ENCODE results near the gene ITGA2B.

Gene ITGA2B

DNA sequence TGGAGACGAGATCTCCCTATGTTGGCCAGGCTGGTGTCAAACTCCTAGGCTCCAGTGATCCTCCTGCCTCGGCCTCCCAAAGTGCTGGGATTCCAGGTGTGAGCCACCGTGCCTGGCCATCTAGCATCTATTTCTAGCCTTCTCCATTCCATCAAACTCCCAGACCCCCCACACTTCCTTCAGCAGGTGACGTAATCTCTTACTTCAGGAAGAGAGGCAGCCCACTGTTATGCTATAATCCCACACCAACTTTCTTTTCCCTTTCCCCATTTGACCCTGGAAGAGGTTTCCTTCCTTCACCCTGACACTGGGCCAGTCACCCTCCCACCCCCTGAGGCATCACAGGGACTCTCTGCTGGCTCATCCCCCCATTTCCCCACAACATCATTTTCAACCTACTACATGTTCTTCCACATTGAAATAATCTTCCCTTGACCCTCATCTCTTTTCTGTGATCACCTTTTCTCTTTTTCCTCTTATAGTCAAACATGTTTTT is 7.6 kb downstream of the ITGA2B start:
- Histone ChIP-seq H3K4me1 (ENCODE audit: control insufficient read depth in 2 of 2, insufficient read depth in 2 of 2, low read length in 2 of 2) (peaks cover 7 to 10% of the 10 kb centered on the region in 2 donors), H3K4me3 (ENCODE audit: low read length in 2 of 2) (no peak overlapping the region), H3K27me3 (ENCODE audit: control insufficient read depth in 2 of 2, insufficient read depth in 2 of 2, low read length in 2 of 2) (peaks cover 4 to 16% of the 10 kb centered on the region in 2 donors), H3K27ac (ENCODE audit: low read depth in 2 of 2, low read length in 2 of 2) (no peak overlapping the region), H3K9me3 (ENCODE audit: control insufficient read depth in 2 of 2, low read length in 2 of 2) (no peaks in the 10 kb centered on the region), H3K36me3 (ENCODE audit: control insufficient read depth in 2 of 2, insufficient read depth in 2 of 2, low read length in 2 of 2) (no peaks in the 10 kb centered on the region), H3K9ac (ENCODE audit: low read depth in 1 of 2, low read length in 2 of 2) (no peak overlapping the region)

DNA sequence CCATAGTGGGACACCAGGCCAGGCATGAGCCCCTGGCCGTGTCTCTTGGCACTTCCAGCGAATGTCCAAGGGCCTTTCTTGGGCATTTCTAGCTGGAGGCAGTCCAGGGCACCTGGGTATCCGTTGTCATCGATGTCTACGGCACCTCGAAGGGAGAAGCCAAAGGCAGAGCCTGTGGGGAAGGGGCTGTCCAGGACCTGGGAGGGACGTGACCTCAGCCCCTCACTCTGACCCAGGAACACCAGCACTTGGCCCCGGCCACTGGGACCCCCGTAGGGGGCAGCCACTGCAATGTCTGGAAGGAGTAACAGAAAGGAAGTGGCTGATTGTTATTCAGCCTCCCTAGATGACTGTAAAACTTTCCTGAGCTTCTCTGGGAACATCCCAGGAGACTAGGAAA is 8.7 kb downstream of the ITGA2B start:
- H3K4me3 ChIP-seq (ENCODE audit: low read length in 2 of 2), result no peak overlapping the region

DNA sequence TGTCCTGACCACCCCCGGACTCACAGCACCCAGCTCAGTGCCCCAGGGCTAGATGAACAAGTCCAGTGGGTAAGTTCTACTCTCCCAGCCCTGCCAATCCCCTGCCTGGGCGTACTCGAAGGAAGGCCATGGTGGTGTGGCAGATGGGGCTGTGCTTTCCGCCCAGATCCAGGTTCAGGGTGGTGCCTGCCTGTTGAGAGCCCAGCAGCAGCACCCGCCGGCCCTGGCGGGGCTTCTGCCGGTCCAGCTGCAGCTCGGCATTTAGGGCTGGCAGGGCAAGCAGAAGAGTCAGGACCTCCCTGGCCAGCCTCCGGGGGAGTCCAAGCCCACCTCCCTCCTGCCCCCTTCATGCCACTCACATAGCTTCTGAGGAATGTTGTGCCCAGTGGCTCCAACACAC is 9.6 kb downstream of the ITGA2B start:
- Histone ChIP-seq H3K27me3 (ENCODE audit: control insufficient read depth in 2 of 2, insufficient read depth in 2 of 2, low read length in 2 of 2) (peaks cover 5 to 8% of the 10 kb centered on the region in 2 donors), H3K4me1 (ENCODE audit: control insufficient read depth in 2 of 2, insufficient read depth in 2 of 2, low read length in 2 of 2) (peaks cover 0 to 2% of the 10 kb centered on the region in 2 donors), H3K36me3 (ENCODE audit: control insufficient read depth in 2 of 2, insufficient read depth in 2 of 2, low read length in 2 of 2) (no peaks in the 10 kb centered on the region), H3K4me3 (ENCODE audit: low read length in 2 of 2) (no peak overlapping the region), H3K9ac (ENCODE audit: low read depth in 1 of 2, low read length in 2 of 2) (no peak overlapping the region), H3K9me3 (ENCODE audit: control insufficient read depth in 2 of 2, low read length in 2 of 2) (no peaks in the 10 kb centered on the region), H3K27ac (ENCODE audit: low read depth in 2 of 2, low read length in 2 of 2) (no peak overlapping the region)

More for the DNA sequence above, 8.7 kb downstream of the ITGA2B start:
- no peak overlapping the region for H3K9ac ChIP-seq (ENCODE audit: low read depth in 1 of 2, low read length in 2 of 2)
- H3K4me1 ChIP-seq (ENCODE audit: control insufficient read depth in 2 of 2, insufficient read depth in 2 of 2, low read length in 2 of 2), result peaks cover 4 to 8% of the 10 kb centered on the region in 2 donors
- no peaks in the 10 kb centered on the region for H3K9me3 ChIP-seq (ENCODE audit: control insufficient read depth in 2 of 2, low read length in 2 of 2)
- no peak overlapping the region for H3K27ac ChIP-seq (ENCODE audit: low read depth in 2 of 2, low read length in 2 of 2)
- no peaks in the 10 kb centered on the region for H3K36me3 ChIP-seq (ENCODE audit: control insufficient read depth in 2 of 2, insufficient read depth in 2 of 2, low read length in 2 of 2)
- H3K27me3 ChIP-seq (ENCODE audit: control insufficient read depth in 2 of 2, insufficient read depth in 2 of 2, low read length in 2 of 2), result peaks cover 5 to 11% of the 10 kb centered on the region in 2 donors

DNA sequence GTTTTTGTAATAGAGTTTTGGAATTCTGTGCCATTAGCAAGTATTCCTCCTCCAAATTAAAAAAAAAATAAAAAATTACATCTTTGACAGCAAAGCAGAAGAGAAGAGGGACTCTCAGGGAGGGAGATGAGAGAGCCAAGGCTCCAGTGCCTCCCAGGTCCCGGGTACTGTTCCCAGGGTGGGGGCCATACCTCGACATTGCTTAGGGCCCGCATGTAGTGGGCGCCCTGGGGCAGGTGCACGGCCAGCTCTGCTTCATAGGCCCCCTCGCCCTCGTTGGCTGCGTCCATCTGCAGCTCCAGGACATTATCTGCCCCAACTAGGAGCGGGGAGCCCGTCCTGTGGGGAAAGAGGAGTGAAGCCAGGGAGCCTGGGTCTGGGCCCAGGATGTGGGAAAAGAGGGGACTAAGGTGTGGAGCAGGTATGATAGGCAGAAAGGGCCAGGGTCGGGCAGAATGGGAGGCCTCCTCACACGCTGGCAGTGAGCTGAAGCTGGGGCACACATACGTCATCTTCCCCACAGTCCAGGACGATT is 11.2 kb downstream of the ITGA2B start:
- no peaks in the 10 kb centered on the region for H3K9me3 ChIP-seq (ENCODE audit: control insufficient read depth in 2 of 2, low read length in 2 of 2)
- no peaks in the 10 kb centered on the region for H3K4me1 ChIP-seq (ENCODE audit: control insufficient read depth in 2 of 2, insufficient read depth in 2 of 2, low read length in 2 of 2)
- H3K27ac ChIP-seq (ENCODE audit: low read depth in 2 of 2, low read length in 2 of 2), result no peak overlapping the region
- no peak overlapping the region for H3K9ac ChIP-seq (ENCODE audit: low read depth in 1 of 2, low read length in 2 of 2)
- no peaks in the 10 kb centered on the region for H3K36me3 ChIP-seq (ENCODE audit: control insufficient read depth in 2 of 2, insufficient read depth in 2 of 2, low read length in 2 of 2)
- H3K4me3 ChIP-seq (ENCODE audit: low read length in 2 of 2), result no peak overlapping the region
- peaks cover 0 to 1% of the 10 kb centered on the region in 2 donors for H3K27me3 ChIP-seq (ENCODE audit: control insufficient read depth in 2 of 2, insufficient read depth in 2 of 2, low read length in 2 of 2)

DNA sequence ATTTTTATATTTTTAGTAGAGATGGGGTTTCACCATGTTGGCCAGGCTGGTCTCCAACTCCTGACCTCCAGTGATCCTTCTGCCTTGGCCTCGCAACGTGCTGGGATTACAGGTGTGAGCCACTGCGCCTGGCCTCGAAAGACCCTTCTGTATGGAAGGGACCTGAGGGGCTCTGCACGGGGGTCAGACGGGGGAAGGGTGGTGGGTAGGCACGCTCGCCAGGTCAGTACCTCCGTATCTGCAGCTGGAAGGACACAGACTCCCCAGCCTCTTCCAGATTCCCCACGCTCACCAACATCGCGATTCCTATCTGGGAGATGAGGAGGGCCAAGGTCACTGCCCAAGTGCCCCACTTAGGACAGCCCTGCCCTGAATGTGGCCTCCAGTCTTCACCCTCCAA is 12.7 kb downstream of the ITGA2B start:
- H3K9me3 ChIP-seq (ENCODE audit: control insufficient read depth in 2 of 2, low read length in 2 of 2), result no peaks in the 10 kb centered on the region
- H3K27me3 ChIP-seq (ENCODE audit: control insufficient read depth in 2 of 2, insufficient read depth in 2 of 2, low read length in 2 of 2), result peaks cover 0 to 1% of the 10 kb centered on the region in 2 donors
- H3K27ac ChIP-seq (ENCODE audit: low read depth in 2 of 2, low read length in 2 of 2), result no peak overlapping the region
- no peaks in the 10 kb centered on the region for H3K4me1 ChIP-seq (ENCODE audit: control insufficient read depth in 2 of 2, insufficient read depth in 2 of 2, low read length in 2 of 2)
- no peak overlapping the region for H3K4me3 ChIP-seq (ENCODE audit: low read length in 2 of 2)
- no peaks in the 10 kb centered on the region for H3K36me3 ChIP-seq (ENCODE audit: control insufficient read depth in 2 of 2, insufficient read depth in 2 of 2, low read length in 2 of 2)
- no peak overlapping the region for H3K9ac ChIP-seq (ENCODE audit: low read depth in 1 of 2, low read length in 2 of 2)

DNA sequence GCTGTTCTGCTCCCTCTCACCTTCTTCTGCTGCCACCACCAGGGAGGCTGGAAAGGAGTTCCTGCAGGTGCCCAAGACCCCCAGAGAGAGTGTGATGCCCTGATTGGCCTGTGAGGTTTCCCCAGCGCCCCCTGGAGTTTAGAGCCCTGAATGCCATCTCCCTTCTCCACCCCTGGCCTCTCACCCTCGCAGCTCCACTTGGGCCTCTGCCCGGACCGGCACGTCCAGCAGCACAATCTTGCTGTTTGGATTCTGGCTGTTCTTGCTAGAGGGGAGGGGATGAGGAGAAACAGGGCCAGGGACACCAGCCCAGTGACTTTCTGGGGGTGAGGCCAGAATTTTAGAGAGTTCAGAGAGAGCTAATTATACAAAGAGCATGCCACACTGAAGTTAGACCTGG is 13.3 kb downstream of the ITGA2B start:
- H3K4me3 ChIP-seq (ENCODE audit: low read length in 2 of 2), result no peak overlapping the region
- no peaks in the 10 kb centered on the region for H3K9me3 ChIP-seq (ENCODE audit: control insufficient read depth in 2 of 2, low read length in 2 of 2)
- H3K27ac ChIP-seq (ENCODE audit: low read depth in 2 of 2, low read length in 2 of 2), result no peak overlapping the region
- peaks cover 0 to 1% of the 10 kb centered on the region in 2 donors for H3K27me3 ChIP-seq (ENCODE audit: control insufficient read depth in 2 of 2, insufficient read depth in 2 of 2, low read length in 2 of 2)
- no peaks in the 10 kb centered on the region for H3K36me3 ChIP-seq (ENCODE audit: control insufficient read depth in 2 of 2, insufficient read depth in 2 of 2, low read length in 2 of 2)
- no peak overlapping the region for H3K9ac ChIP-seq (ENCODE audit: low read depth in 1 of 2, low read length in 2 of 2)
- H3K4me1 ChIP-seq (ENCODE audit: control insufficient read depth in 2 of 2, insufficient read depth in 2 of 2, low read length in 2 of 2), result no peaks in the 10 kb centered on the region

DNA sequence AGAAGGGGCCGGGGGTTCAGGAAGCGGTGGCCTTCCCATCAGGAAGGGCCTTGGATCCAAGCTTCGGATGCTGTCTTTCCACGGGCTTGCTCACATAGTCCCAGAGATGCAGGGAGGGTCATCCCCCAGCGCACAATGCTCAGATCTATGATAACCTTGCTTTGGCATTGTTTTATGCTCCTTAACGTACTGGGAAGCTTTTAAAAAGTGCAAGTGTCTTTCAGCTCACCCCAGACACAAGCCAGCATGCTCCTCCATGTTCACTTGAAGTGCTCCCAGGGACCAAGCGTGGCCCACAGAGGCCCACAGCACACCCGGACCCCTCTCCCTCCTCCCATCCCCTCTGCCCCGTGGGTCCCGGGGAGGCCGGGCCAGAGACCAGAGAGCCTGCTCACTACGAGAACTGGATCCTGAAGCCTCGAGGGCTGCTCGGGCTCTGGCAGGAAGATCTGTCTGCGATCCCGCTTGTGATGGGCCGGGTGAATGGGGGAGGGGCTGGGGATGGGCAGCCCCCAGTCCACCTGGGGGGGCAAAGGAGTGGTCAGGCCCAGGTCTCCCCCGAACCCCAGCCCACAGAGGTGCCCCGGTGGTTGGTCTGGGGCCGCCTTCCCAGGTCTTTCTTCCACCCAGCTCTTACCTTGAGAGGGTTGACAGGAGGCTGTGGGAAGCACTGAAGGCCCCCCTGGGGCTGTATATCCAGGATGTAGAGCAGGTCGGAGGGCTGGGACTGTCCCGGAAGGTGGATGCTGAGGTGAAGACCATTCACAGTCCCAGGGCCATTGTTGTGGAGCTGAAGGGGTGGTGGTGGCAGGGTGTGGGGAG is 14.0 kb downstream of the ITGA2B start:
- Histone ChIP-seq H3K9me3 (ENCODE audit: control insufficient read depth in 2 of 2, low read length in 2 of 2) (no peaks in the 10 kb centered on the region), H3K9ac (ENCODE audit: low read depth in 1 of 2, low read length in 2 of 2) (no peak overlapping the region), H3K27me3 (ENCODE audit: control insufficient read depth in 2 of 2, insufficient read depth in 2 of 2, low read length in 2 of 2) (peaks cover 1 to 4% of the 10 kb centered on the region in 2 donors), H3K4me1 (ENCODE audit: control insufficient read depth in 2 of 2, insufficient read depth in 2 of 2, low read length in 2 of 2) (no peaks in the 10 kb centered on the region), H3K27ac (ENCODE audit: low read depth in 2 of 2, low read length in 2 of 2) (no peak overlapping the region), H3K36me3 (ENCODE audit: control insufficient read depth in 2 of 2, insufficient read depth in 2 of 2, low read length in 2 of 2) (no peaks in the 10 kb centered on the region), H3K4me3 (ENCODE audit: low read length in 2 of 2) (no peak overlapping the region)

DNA sequence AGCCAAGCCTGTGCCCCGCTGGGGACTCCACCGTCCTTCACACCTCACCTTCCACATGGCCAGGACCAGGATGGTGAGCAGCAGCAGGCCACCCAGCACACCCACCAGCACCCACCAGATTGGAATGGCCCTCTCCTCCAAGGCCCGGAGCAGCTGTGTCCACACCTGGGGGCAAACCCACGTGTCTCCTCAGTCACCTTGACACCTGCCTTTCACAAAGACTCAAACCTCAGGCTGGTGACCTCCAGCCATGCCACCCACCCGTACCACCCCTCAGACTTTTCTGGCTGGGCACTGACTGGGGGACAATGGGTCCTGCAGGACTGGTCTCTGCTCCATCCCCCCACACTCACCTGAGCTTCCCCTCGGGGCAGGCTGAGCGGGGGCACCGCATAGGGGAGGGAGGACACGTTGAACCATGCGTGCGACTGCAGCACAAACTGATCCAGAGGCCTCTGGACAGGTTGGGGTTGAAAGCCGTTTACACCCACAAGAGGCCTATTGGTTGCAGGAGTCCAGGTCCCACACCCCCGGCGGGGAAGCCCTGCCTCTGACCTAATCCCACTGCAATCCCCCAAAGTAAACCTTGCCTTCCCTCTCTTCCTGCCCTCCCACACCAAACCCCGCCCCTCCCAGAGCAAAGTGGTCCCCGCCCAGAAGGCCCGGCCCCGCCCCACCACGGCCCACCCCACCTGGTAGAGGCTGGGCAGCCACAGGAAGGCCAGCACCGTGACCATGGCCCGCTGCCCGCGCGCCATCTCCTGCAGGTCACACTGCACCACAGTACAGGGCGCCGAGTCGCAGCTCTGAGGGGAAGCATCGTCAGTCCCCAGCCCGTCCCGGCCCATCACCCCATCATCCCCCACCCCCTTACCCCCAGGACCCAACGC is 14.9 kb downstream of the ITGA2B start:
- H3K27ac ChIP-seq (ENCODE audit: low read depth in 2 of 2, low read length in 2 of 2), result no peak overlapping the region
- no peak overlapping the region for H3K9ac ChIP-seq (ENCODE audit: low read depth in 1 of 2, low read length in 2 of 2)
- no peaks in the 10 kb centered on the region for H3K4me1 ChIP-seq (ENCODE audit: control insufficient read depth in 2 of 2, insufficient read depth in 2 of 2, low read length in 2 of 2)
- H3K36me3 ChIP-seq (ENCODE audit: control insufficient read depth in 2 of 2, insufficient read depth in 2 of 2, low read length in 2 of 2), result no peaks in the 10 kb centered on the region
- no peak overlapping the region for H3K4me3 ChIP-seq (ENCODE audit: low read length in 2 of 2)
- H3K27me3 ChIP-seq (ENCODE audit: control insufficient read depth in 2 of 2, insufficient read depth in 2 of 2, low read length in 2 of 2), result peaks cover 1 to 4% of the 10 kb centered on the region in 2 donors
- no peaks in the 10 kb centered on the region for H3K9me3 ChIP-seq (ENCODE audit: control insufficient read depth in 2 of 2, low read length in 2 of 2)

DNA sequence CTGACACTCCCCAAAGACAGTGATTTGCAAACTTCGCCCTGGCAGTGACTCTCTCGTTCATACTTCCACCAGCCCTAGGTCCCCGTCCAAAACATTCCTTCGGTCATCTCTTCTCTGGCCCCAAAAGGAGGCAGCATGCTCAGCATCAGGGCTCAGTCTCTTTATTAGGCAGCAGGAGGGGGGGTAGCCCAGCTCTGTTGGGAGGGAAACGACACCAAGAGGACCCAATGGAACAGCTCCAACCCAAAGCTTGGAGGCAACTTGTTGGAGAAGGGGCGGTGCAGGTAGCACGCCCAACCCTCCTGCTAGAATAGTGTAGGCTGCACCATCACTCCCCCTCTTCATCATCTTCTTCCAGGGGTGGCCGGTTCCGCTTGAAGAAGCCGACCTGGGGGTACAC is 17.4 kb downstream of the ITGA2B start:
- Histone ChIP-seq H3K4me1 (ENCODE audit: control insufficient read depth in 2 of 2, insufficient read depth in 2 of 2, low read length in 2 of 2) (no peaks in the 10 kb centered on the region), H3K27ac (ENCODE audit: low read depth in 2 of 2, low read length in 2 of 2) (no peak overlapping the region), H3K36me3 (ENCODE audit: control insufficient read depth in 2 of 2, insufficient read depth in 2 of 2, low read length in 2 of 2) (no peaks in the 10 kb centered on the region), H3K27me3 (ENCODE audit: control insufficient read depth in 2 of 2, insufficient read depth in 2 of 2, low read length in 2 of 2) (peaks cover 1 to 7% of the 10 kb centered on the region in 2 donors), H3K4me3 (ENCODE audit: low read length in 2 of 2) (no peak overlapping the region), H3K9me3 (ENCODE audit: control insufficient read depth in 2 of 2, low read length in 2 of 2) (no peaks in the 10 kb centered on the region), H3K9ac (ENCODE audit: low read depth in 1 of 2, low read length in 2 of 2) (no peak overlapping the region)

All from mucosa of rectum (tissue), 2 donors.